ENCODE data around the gene KIF15.
"Not testable (repeated sequence)": the region's sequence is repeated elsewhere in the genome, so short reads cannot be mapped to it uniquely, and the experiment has no call there.

Gene KIF15

DNA sequence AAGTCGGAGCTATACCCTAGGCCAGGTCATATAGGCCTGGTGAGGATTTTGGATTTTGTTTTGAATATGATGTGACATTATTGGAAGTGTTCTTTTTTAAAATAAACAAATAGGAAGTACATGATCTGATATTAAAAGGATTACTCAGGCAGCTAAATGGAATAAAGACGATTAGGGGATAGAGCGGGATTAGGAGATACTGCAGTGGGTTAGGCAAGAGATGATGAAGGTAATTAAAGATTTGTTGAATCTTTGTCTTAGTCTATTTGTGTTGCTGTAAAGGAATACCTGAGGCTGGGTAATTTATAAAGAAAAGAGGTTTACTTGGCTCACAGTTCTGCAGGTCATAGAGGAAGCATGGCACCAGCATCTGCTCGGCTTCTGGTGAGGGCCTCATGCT, 21.3 kb downstream of the KIF15 start:
- Mint-ChIP-seq H3K9me3 (no peaks in the 10 kb centered on the region), H3K4me3 (no peak overlapping the region), H3K27me3 (no peaks in the 10 kb centered on the region), H3K4me1 (ENCODE audit: low read depth) (no peaks in the 10 kb centered on the region), H3K27ac (no peak overlapping the region), H3K36me3 (ENCODE audit: low read depth) (peaks cover 14% of the 10 kb centered on the region)
- intact Hi-C loops (cut with micrococcal nuclease), result no loop called here

DNA sequence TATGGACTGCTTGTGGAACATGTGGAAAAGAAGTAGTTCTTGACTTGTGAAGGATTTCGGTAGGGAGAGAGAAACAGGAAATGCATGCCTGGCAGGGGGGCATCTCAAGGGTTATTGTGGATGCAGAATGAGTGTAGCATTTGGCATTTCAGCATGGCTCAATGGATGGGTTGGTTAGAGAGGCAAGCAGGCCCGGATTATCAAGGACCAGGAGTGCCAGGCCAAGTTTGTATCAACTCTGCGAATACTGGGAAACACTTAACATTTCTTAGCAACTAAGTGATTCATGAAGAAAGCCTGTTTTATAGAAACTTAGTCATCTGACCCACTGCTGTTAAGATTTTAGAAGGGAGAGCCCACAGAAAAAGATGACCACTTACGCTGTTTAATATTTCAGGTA, 33.6 kb downstream of the KIF15 start:
- no peaks in the 10 kb centered on the region for H3K27me3 Mint-ChIP-seq
- H3K4me3 Mint-ChIP-seq, result no peak overlapping the region
- intact Hi-C loops (cut with micrococcal nuclease), result no loop called here
- H3K9me3 Mint-ChIP-seq, result no peaks in the 10 kb centered on the region
- peaks cover 20% of the 10 kb centered on the region for H3K36me3 Mint-ChIP-seq (ENCODE audit: low read depth)
- no peaks in the 10 kb centered on the region for H3K4me1 Mint-ChIP-seq (ENCODE audit: low read depth)
- H3K27ac Mint-ChIP-seq, result no peak overlapping the region

DNA sequence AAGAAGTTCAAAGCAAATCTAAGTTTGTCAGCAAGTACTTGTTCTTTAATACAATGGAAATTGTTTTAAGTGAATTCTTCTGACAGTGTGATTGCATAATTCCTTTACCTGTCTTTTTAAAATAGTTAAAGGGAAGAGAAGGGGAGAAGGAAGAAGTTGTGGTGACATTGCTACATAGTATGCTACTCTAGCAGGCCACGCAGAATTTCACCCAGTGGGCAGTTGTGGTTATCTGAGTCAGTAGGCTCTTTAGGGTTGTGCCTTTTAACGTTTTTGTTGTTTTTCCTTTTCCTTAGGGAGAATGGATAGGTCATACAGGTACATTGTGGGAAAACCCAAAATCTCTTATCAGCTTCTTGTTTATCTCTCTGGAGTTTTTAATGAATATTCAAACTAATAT, 40.4 kb downstream of the KIF15 start:
- peaks cover 19% of the 10 kb centered on the region for H3K36me3 Mint-ChIP-seq (ENCODE audit: low read depth)
- H3K27me3 Mint-ChIP-seq, result no peaks in the 10 kb centered on the region
- H3K27ac Mint-ChIP-seq, result no peak overlapping the region
- H3K4me3 Mint-ChIP-seq, result no peak overlapping the region
- no peaks in the 10 kb centered on the region for H3K9me3 Mint-ChIP-seq
- peaks cover 8% of the 10 kb centered on the region for H3K4me1 Mint-ChIP-seq (ENCODE audit: low read depth)
- intact Hi-C loops (cut with micrococcal nuclease), result no loop called here

DNA sequence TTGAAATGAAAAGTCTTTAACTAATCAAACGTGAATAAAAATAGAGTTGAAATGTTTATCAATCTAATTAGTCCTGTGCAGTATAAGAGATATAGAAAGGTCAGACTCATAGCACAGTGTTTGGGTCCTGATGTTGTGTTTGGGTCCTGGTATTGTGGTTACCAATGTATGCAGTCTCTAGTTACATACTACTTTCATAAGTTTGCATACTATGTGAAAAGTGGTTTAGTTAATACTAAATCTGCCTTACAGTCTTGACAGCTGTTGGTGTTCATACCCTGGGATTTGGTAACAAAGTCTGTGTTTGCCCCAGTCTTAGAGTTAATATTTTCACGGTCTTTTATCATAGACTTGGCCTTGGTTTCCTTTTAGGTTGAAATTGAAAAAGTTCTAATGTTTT, 41.7 kb downstream of the KIF15 start:
- intact Hi-C loops (cut with micrococcal nuclease), result no loop called here
- Mint-ChIP-seq H3K9me3 (no peaks in the 10 kb centered on the region), H3K4me3 (no peak overlapping the region), H3K4me1 (ENCODE audit: low read depth) (peaks cover 8% of the 10 kb centered on the region), H3K36me3 (ENCODE audit: low read depth) (peaks cover 10% of the 10 kb centered on the region), H3K27me3 (no peaks in the 10 kb centered on the region), H3K27ac (no peak overlapping the region)

DNA sequence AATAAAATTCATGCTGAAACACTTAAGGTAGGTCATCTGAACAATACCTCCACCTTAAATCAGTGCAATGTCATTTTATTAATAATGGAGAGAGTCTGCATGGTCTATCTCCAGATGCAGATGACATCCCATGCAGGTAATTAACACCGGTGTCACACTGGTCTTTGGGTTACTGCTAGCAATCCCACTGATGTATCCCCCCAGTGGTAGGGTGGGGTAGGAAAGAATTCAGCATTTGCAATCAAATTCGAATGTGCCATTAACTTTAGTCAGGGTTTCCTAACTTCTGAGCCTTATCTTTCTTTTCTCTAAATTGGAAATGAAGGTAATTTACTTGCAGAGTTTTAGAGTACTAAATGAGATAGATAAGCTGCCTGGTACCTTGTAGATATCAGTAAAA, 44.4 kb downstream of the KIF15 start:
- intact Hi-C loops (cut with micrococcal nuclease), result no loop called here
- Mint-ChIP-seq H3K36me3 (ENCODE audit: low read depth) (peaks cover 13% of the 10 kb centered on the region), H3K9me3 (no peaks in the 10 kb centered on the region), H3K27ac (no peak overlapping the region), H3K4me1 (ENCODE audit: low read depth) (peaks cover 8% of the 10 kb centered on the region), H3K4me3 (no peak overlapping the region), H3K27me3 (no peaks in the 10 kb centered on the region)

DNA sequence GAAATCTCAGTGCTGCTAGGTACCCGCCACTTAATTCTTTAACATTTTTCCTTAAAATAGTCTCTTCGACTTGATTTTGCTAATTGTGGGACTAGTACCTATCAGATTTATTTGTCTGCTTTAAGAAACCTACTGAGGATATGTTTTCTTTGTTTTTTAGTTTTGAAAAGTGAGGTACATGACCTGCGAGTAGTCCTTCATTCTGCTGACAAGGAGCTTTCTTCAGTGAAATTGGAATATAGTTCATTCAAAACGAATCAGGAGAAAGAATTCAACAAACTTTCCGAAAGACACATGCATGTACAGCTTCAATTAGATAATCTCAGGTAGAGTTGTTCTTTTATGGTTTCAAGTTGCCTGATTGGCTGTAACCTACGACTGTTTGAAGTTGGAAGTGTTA, 53.2 kb downstream of the KIF15 start:
- peaks cover 10% of the 10 kb centered on the region for H3K9me3 Mint-ChIP-seq
- no peak overlapping the region for H3K27ac Mint-ChIP-seq
- peaks cover 39% of the 10 kb centered on the region for H3K36me3 Mint-ChIP-seq (ENCODE audit: low read depth)
- no peaks in the 10 kb centered on the region for H3K4me1 Mint-ChIP-seq (ENCODE audit: low read depth)
- no peak overlapping the region for H3K4me3 Mint-ChIP-seq
- no peaks in the 10 kb centered on the region for H3K27me3 Mint-ChIP-seq
- intact Hi-C loops (cut with micrococcal nuclease), result no loop called here

DNA sequence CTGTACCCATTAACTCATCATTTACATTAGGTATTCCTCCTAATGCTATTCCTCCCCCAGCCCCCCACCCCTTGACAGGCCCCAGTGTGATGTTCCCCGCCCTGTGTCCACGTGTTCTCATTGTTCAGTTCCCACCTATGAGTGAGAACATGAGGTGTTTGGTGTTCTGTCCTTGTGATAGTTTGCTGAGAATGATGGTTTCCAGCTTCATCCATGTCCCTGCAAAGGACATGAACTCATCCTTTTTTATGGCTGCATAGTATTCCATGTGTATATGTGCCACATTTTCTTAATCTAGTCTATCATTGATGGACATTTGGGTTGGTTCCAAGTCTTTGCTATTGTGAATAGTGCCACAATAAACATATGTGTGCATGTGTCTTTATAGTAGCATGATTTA, 54.7 kb downstream of the KIF15 start:
- Mint-ChIP-seq H3K9me3 (peaks cover 12% of the 10 kb centered on the region), H3K36me3 (ENCODE audit: low read depth) (peaks cover 45% of the 10 kb centered on the region)
- intact Hi-C loops (cut with micrococcal nuclease); H3K27ac Mint-ChIP-seq; H3K4me3 Mint-ChIP-seq; H3K4me1 Mint-ChIP-seq (ENCODE audit: low read depth); H3K27me3 Mint-ChIP-seq: not testable (repeated sequence)

DNA sequence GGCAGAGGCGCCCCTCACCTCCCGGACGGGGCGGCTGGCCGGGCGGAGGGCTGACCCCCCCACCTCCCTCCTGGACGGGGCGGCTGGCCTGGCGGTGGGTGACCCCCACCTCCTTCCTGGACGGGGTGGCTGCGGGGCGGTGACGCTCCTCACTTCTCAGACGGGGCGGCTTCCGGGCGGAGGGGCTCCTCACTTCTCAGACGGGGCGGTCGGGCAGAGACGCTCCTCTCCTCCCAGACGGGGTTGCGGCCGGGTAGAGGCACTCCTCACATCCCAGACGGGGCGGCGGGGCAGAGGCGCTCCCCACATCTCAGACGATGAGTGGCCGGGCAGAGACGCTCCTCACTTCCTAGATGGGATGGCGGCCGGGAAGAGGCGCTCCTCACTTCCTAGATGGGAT, 59.6 kb downstream of the KIF15 start:
- H3K9me3 Mint-ChIP-seq, result peaks cover 12% of the 10 kb centered on the region
- H3K4me1 Mint-ChIP-seq (ENCODE audit: low read depth); H3K27ac Mint-ChIP-seq; H3K4me3 Mint-ChIP-seq; intact Hi-C loops (cut with micrococcal nuclease); H3K27me3 Mint-ChIP-seq: not testable (repeated sequence)
- H3K36me3 Mint-ChIP-seq (ENCODE audit: low read depth), result peaks cover 43% of the 10 kb centered on the region

DNA sequence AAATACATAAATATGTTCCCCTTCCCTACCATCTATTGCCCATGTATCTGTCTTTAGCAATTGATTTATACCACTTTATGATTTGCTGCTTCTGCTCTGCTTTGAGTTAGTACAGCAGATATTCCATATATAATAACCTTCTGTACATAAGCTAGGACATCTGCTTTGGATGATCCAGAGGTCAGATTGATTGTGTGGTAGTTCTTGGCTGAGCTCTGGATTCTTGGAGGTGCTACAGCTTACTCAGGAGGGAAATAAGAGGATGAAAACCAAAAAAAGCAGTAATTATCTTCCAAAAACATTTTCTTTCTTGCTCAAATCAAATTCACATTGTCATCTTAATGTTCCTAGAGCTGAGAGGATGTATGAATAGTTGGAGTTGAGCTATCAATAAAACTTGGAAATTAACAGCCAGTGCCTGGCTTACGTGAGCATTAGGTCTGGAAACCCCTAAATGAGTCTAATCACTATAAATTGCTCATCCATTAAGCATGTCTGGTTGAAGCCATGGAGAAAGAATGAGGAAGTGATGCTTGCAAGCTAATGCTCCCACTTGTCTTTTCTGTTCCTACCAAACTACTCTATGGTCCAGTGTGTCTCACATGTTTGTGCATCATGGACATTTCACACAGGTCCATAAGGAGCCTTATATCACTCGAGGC, 63.8 kb downstream of the KIF15 start:
- Mint-ChIP-seq H3K4me3 (no peak overlapping the region), H3K9me3 (no peaks in the 10 kb centered on the region), H3K27me3 (no peaks in the 10 kb centered on the region), H3K27ac (no peak overlapping the region), H3K36me3 (ENCODE audit: low read depth) (peaks cover 7% of the 10 kb centered on the region), H3K4me1 (ENCODE audit: low read depth) (peaks cover 4% of the 10 kb centered on the region)
- intact Hi-C loops (cut with micrococcal nuclease), result no loop called here

DNA sequence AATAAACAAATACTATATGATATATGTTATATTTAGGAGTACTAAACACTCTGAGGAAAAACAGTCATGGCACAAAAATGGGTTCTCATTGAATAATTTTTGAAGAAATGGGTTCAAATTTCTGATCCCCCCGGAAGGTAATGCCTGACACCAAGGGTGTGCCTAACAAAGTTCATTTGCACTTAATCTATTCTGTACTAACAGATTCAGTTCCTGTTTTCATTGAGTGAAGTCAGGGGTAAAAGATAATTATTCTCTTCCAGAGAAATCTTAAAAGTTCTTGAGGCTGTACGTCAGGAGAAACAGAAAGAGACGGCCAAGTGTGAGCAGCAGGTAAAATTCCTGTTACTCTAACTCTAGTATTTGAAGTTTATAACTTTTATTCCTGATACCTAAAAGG, 65.6 kb downstream of the KIF15 start:
- intact Hi-C loops (cut with micrococcal nuclease), result no loop called here
- H3K27ac Mint-ChIP-seq, result no peak overlapping the region
- no peaks in the 10 kb centered on the region for H3K27me3 Mint-ChIP-seq
- peaks cover 10% of the 10 kb centered on the region for H3K36me3 Mint-ChIP-seq (ENCODE audit: low read depth)
- H3K4me3 Mint-ChIP-seq, result no peak overlapping the region
- no peaks in the 10 kb centered on the region for H3K9me3 Mint-ChIP-seq
- peaks cover 4% of the 10 kb centered on the region for H3K4me1 Mint-ChIP-seq (ENCODE audit: low read depth)

DNA sequence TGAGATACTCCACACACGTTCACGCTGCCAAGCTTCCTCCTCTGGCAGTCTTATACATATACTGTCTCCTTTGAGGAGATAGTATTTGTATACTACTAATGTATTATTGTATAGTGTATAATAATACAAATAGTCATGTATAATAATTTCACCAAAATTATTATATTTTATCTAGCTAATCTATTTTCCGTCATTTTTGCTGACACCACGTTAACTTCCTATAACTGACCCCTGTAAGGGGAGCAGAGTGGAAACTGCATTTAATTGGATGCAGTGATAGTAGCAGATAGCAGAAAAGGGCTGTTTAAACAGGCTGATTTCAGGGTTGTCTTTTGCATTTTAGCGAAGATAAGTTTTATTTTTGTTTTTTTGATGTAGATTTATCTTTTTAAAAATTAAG, 69.6 kb downstream of the KIF15 start:
- H3K27ac Mint-ChIP-seq, result no peak overlapping the region
- H3K4me1 Mint-ChIP-seq (ENCODE audit: low read depth), result no peaks in the 10 kb centered on the region
- H3K9me3 Mint-ChIP-seq, result peaks cover 10% of the 10 kb centered on the region
- H3K4me3 Mint-ChIP-seq, result no peak overlapping the region
- no peaks in the 10 kb centered on the region for H3K27me3 Mint-ChIP-seq
- intact Hi-C loops (cut with micrococcal nuclease), result no loop called here
- peaks cover 25% of the 10 kb centered on the region for H3K36me3 Mint-ChIP-seq (ENCODE audit: low read depth)

DNA sequence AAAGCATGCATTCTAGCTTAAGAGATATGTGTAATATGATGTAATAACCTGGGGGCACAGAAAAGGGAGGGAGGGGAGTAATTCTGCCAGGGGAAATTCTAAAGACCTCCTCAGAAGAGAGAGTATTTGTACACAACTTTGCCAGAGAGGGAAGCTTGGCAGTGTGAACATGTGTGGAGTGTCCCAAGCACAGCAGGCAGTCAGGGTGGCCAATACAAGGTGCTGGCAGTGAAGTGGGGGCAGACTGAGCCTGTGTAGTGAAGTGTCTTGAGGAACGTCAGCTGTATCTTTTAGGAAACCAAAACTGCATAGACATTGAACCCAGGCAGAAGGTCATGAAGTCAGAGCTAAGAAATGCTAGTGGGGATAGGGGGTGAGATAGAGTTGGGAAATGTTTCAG, 70.4 kb downstream of the KIF15 start:
- H3K9me3 Mint-ChIP-seq, result peaks cover 18% of the 10 kb centered on the region
- no peaks in the 10 kb centered on the region for H3K27me3 Mint-ChIP-seq
- H3K27ac Mint-ChIP-seq, result no peak overlapping the region
- intact Hi-C loops (cut with micrococcal nuclease), result no loop called here
- H3K36me3 Mint-ChIP-seq (ENCODE audit: low read depth), result peaks cover 32% of the 10 kb centered on the region
- no peaks in the 10 kb centered on the region for H3K4me1 Mint-ChIP-seq (ENCODE audit: low read depth)
- no peak overlapping the region for H3K4me3 Mint-ChIP-seq

DNA sequence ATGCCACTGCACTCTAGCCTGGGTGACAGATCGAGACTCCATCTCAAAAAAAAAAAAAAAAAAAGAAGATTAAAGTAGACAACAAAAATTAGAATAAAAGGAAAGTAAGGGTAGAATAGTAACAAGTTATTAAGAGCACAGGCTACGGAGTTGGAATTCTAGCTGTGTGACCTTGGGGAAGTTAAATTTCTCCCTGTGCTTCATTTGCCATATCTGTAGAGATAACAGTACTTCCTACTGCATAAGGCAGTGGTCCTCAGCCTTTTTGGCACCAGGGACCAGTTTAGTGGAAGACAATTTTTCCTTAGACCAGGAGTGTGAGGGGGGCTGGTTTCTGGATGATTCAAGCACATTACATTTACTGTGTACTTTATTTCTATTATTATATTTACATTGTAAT, 71.4 kb downstream of the KIF15 start:
- Mint-ChIP-seq H3K4me1 (ENCODE audit: low read depth) (no peaks in the 10 kb centered on the region), H3K9me3 (peaks cover 21% of the 10 kb centered on the region), H3K27me3 (no peaks in the 10 kb centered on the region), H3K4me3 (no peak overlapping the region), H3K27ac (no peak overlapping the region), H3K36me3 (ENCODE audit: low read depth) (peaks cover 36% of the 10 kb centered on the region)
- intact Hi-C loops (cut with micrococcal nuclease), result no loop called here

DNA sequence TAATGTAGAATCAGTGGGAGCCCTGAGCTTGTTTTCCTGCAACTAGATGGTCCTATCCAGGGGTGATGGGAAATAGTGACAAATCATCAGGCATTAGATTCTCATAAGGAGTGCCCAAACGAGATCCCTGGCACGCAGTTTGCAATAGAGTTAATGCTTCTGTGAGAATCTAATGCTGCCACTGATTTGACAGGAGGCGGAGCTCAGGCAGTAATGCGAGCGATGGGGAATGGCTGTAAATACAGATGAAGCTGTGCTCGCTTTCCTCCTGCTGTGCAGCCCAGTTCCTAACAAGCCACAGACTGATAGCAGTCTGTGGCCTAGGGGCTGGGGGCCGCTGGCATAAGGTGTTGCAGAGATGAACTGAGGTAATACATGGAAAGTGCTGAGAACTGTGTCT, 71.8 kb downstream of the KIF15 start:
- Mint-ChIP-seq H3K36me3 (ENCODE audit: low read depth) (peaks cover 40% of the 10 kb centered on the region), H3K9me3 (peaks cover 21% of the 10 kb centered on the region), H3K27ac (no peak overlapping the region), H3K4me3 (no peak overlapping the region), H3K27me3 (no peaks in the 10 kb centered on the region), H3K4me1 (ENCODE audit: low read depth) (no peaks in the 10 kb centered on the region)
- intact Hi-C loops (cut with micrococcal nuclease), result no loop called here

DNA sequence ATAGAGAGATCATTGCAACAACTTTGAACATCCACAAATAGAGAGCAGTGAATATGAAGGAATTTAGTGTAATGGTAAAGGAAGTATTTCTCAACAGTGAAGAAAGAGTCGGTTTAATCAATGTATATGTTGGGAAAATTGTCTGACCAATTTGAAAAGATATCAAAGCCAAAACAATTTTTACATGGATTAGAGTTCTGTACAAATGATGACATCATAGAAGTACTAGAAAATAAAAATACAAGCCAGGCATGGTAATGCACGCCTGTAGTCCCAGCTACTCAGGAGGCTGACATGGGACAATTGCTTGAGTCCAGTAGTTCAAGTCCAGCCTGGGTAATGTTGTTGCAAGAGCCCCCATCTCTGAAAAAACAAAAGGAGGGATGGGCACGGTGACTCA, 74.1 kb downstream of the KIF15 start:
- intact Hi-C loops (cut with micrococcal nuclease), result no loop called here
- Mint-ChIP-seq H3K27me3 (no peaks in the 10 kb centered on the region), H3K9me3 (peaks cover 21% of the 10 kb centered on the region), H3K36me3 (ENCODE audit: low read depth) (peaks cover 48% of the 10 kb centered on the region), H3K4me3 (no peak overlapping the region), H3K4me1 (ENCODE audit: low read depth) (peaks cover 5% of the 10 kb centered on the region), H3K27ac (no peak overlapping the region)
